ENCODE data around the gene POLG. TPM values are rescaled to one million over a fixed set of nuclear protein-coding genes. Genes with fewer than 3 reads are reported as not detected.

The POLG gene
- total and polyA plus RNA-seq, 4 donors: 36.7 to 84.9 (median 45.3) TPM

DNA sequence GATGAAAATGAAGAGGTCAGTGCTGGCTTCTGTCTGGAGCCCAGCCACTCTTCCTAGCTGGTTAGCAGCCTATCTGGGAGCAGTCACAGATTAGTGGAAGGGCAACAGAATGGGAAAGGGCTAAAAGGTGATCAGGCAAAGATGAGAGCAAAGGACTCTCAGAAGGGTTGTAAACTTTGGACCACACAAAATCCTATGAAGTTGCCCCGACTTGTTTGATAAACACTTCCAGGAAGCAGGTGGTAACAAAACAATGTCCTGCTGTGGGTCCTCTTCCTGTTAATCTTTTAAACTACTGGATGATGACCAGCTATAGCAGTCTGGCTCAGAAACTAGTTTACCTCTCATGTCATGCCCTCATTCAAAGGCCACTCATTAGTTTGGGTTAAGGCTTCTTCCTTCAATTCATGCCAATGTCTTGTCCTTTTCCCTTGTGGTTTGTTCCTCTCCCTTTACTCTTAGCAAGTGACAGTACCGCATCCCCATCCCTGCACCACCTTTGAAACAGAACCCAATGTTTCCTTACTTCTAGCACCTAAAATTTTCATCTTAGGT is 19.2 kb downstream of the POLG start:
- ATAC-seq (ENCODE audit: insufficient read depth, low FRiP score): no peak
- TF ChIP-seq, protein P1, sequence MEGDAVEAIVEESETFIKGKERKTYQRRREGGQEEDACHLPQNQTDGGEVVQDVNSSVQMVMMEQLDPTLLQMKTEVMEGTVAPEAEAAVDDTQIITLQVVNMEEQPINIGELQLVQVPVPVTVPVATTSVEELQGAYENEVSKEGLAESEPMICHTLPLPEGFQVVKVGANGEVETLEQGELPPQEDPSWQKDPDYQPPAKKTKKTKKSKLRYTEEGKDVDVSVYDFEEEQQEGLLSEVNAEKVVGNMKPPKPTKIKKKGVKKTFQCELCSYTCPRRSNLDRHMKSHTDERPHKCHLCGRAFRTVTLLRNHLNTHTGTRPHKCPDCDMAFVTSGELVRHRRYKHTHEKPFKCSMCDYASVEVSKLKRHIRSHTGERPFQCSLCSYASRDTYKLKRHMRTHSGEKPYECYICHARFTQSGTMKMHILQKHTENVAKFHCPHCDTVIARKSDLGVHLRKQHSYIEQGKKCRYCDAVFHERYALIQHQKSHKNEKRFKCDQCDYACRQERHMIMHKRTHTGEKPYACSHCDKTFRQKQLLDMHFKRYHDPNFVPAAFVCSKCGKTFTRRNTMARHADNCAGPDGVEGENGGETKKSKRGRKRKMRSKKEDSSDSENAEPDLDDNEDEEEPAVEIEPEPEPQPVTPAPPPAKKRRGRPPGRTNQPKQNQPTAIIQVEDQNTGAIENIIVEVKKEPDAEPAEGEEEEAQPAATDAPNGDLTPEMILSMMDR (IDR thresholded peaks at IDR 0.05; ENCODE audit: control extremely low read depth, extremely low read depth): no peak
- Histone ChIP-seq H3K9me3 (ENCODE audit: control insufficient read depth in 4 of 4, insufficient read depth in 3 of 4, low read length in 3 of 4) (no peaks in the 10 kb centered on the region), H3K4me1 (ENCODE audit: control insufficient read depth in 5 of 5, insufficient read depth in 5 of 5, low read length in 5 of 5) (peaks cover 0 to 4% (median 0%) of the 10 kb centered on the region in 5 donors), H3K4me3 (no peak overlapping the region), H3K27ac (ENCODE audit: low read depth in 1 of 2, low read length in 1 of 2) (no peak overlapping the region), H3K36me3 (ENCODE audit: control insufficient read depth in 4 of 4, insufficient read depth in 4 of 4, low read length in 4 of 4) (peaks cover 35 to 42% (median 39%) of the 10 kb centered on the region in 4 donors), H3K9ac (ENCODE audit: insufficient read depth in 1 of 2, low read length in 2 of 2) (no peak overlapping the region), H3K27me3 (ENCODE audit: control insufficient read depth in 3 of 3, insufficient read depth in 3 of 3, low read length in 2 of 3) (no peaks in the 10 kb centered on the region)
- peak in 1 of 3 donors; percentile 11 for DNase-seq
- WGBS, 2 donors: 72 to 78% methylated on average over 2 of the region's 2 CpGs

DNA sequence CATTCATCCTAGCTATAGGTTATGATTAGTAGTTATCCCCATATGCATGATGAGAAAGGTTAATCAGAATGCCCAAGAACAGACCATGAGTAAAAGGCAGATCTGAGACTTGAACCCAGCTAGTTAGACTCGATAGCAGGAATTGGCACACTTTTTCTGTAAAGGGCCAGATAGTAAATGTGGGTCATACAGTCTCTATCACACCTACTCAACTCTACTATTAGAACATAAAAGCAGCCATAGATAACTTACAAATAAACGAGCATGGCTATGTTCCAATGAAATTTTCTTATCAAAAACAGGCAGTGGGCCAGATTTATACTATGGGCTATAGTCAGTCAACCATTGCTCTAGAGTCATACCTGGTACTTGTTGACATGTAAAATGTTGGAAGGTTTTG is 24.6 kb downstream of the POLG start:
- peaks cover 0 to 5% (median 0%) of the 10 kb centered on the region in 5 donors for H3K4me1 ChIP-seq (ENCODE audit: control insufficient read depth in 5 of 5, insufficient read depth in 5 of 5, low read length in 5 of 5)
- no peak overlapping the region for H3K9ac ChIP-seq (ENCODE audit: insufficient read depth in 1 of 2, low read length in 2 of 2)
- no peak overlapping the region for H3K4me3 ChIP-seq
- TF ChIP-seq, protein P1 (IDR thresholded peaks at IDR 0.05; ENCODE audit: control extremely low read depth, extremely low read depth): no peak
- H3K36me3 ChIP-seq (ENCODE audit: control insufficient read depth in 4 of 4, insufficient read depth in 4 of 4, low read length in 4 of 4): peaks cover 2 to 30% (median 13%) of the 10 kb centered on the region in 4 donors
- no peak for ATAC-seq (ENCODE audit: insufficient read depth, low FRiP score)
- WGBS, 2 donors: 77 to 88% methylated on average over 2 of the region's 2 CpGs
- peak in 1 of 3 donors; percentile 9 for DNase-seq
- no peak overlapping the region for H3K27ac ChIP-seq (ENCODE audit: low read depth in 1 of 2, low read length in 1 of 2)
- H3K27me3 ChIP-seq (ENCODE audit: control insufficient read depth in 3 of 3, insufficient read depth in 3 of 3, low read length in 2 of 3): no peaks in the 10 kb centered on the region
- no peaks in the 10 kb centered on the region for H3K9me3 ChIP-seq (ENCODE audit: control insufficient read depth in 4 of 4, insufficient read depth in 3 of 4, low read length in 3 of 4)

DNA sequence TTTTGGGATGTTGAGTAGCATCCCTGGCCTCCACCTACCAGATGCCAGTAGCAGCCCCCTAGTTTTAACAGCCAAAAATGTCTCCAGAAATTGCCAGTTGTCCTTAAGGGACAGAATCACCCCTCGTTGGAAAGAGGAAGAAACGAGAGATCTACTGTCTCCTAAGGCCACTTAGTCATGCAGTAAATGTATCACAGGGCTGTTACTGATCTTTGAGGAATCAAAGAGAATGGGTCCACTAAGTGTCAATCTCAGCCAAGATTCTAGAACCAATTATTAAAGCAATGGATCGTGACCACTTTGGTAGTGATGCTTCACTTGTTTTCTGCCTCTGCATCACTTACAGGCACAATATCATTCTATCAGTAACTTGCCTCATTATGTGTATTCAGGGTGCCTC is 26.4 kb downstream of the POLG start:
- H3K36me3 ChIP-seq (ENCODE audit: control insufficient read depth in 4 of 4, insufficient read depth in 4 of 4, low read length in 4 of 4): peaks cover 0 to 32% (median 9%) of the 10 kb centered on the region in 4 donors
- no peaks in the 10 kb centered on the region for H3K27me3 ChIP-seq (ENCODE audit: control insufficient read depth in 3 of 3, insufficient read depth in 3 of 3, low read length in 2 of 3)
- no peak overlapping the region for H3K9ac ChIP-seq (ENCODE audit: insufficient read depth in 1 of 2, low read length in 2 of 2)
- peaks cover 0 to 5% (median 0%) of the 10 kb centered on the region in 5 donors for H3K4me1 ChIP-seq (ENCODE audit: control insufficient read depth in 5 of 5, insufficient read depth in 5 of 5, low read length in 5 of 5)
- 61 to 62% methylated on average over 3 of the region's 3 CpGs for WGBS, 2 donors
- DNase-seq (no peak), ATAC-seq (ENCODE audit: insufficient read depth, low FRiP score) (no peak)
- TF ChIP-seq, protein P1 (IDR thresholded peaks at IDR 0.05; ENCODE audit: control extremely low read depth, extremely low read depth): no peak
- no peaks in the 10 kb centered on the region for H3K9me3 ChIP-seq (ENCODE audit: control insufficient read depth in 4 of 4, insufficient read depth in 3 of 4, low read length in 3 of 4)
- no peak overlapping the region for H3K27ac ChIP-seq (ENCODE audit: low read depth in 1 of 2, low read length in 1 of 2)
- H3K4me3 ChIP-seq: no peak overlapping the region

DNA sequence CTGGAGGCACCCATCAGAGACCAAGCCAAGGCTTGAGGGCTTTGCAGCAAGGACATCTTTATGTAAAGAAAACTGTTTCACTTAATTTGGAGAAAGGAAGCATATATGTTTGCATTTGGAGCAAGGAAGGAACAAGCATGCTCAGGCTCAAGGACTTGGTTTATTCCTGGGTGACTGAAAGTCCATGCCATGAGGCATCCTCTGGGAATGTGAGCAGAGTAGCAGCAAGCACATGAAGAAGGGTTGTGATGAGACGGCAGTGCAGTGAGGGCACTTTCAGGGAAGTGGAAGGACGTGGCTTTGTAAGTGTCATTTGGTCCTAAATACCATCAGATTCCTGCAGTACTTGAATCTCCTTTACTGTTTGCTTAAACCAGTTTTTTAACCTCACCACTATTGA is 26.8 kb downstream of the POLG start:
- Histone ChIP-seq H3K9me3 (ENCODE audit: control insufficient read depth in 4 of 4, insufficient read depth in 3 of 4, low read length in 3 of 4) (no peaks in the 10 kb centered on the region), H3K36me3 (ENCODE audit: control insufficient read depth in 4 of 4, insufficient read depth in 4 of 4, low read length in 4 of 4) (peaks cover 0 to 32% (median 8%) of the 10 kb centered on the region in 4 donors), H3K27ac (ENCODE audit: low read depth in 1 of 2, low read length in 1 of 2) (no peak overlapping the region), H3K4me1 (ENCODE audit: control insufficient read depth in 5 of 5, insufficient read depth in 5 of 5, low read length in 5 of 5) (peaks cover 0 to 5% (median 0%) of the 10 kb centered on the region in 5 donors), H3K27me3 (ENCODE audit: control insufficient read depth in 3 of 3, insufficient read depth in 3 of 3, low read length in 2 of 3) (no peaks in the 10 kb centered on the region), H3K9ac (ENCODE audit: insufficient read depth in 1 of 2, low read length in 2 of 2) (no peak overlapping the region), H3K4me3 (no peak overlapping the region)
- no peak for DNase-seq
- WGBS, 2 donors: 81 to 89% methylated on average over 2 of the region's 2 CpGs
- ATAC-seq (ENCODE audit: insufficient read depth, low FRiP score): no peak
- TF ChIP-seq, protein P1 (IDR thresholded peaks at IDR 0.05; ENCODE audit: control extremely low read depth, extremely low read depth): no peak
